Hematopoietic multipotent progenitor cell treated with erythropoietin and hydrocortisone succinate and interleukin-3 and kit ligand, for 8 days (in vitro differentiated cells): ENCODE results near the gene PDE4B.
"Not testable (repeated sequence)": the region's sequence is repeated elsewhere in the genome, so short reads cannot be mapped to it uniquely, and the experiment has no call there.

Experiments used
- DNase-seq: peaks from one replicate; pipeline ENCODE4 v3.0.0-alpha.2; 2015

Gene PDE4B

GRCh38 chr1:65817891-65818290, 25.2 kb downstream of the PDE4B start:
- no peak for DNase-seq

- no peak for DNase-seq
Measured at GRCh38 chr1:65818966-65819365, 26.3 kb downstream of the PDE4B start.

- DNase-seq, result no peak
Measured at GRCh38 chr1:65820983-65821382, 28.3 kb downstream of the PDE4B start.

- DNase-seq, result no peak
Measured at GRCh38 chr1:65821386-65821785, 28.7 kb downstream of the PDE4B start.

- DNase-seq, result no peak
Measured at GRCh38 chr1:65824103-65824502, 31.4 kb downstream of the PDE4B start.

- no peak for DNase-seq
Measured at GRCh38 chr1:65825741-65826140, 33.0 kb downstream of the PDE4B start.

GRCh38 chr1:65826782-65827181, 34.1 kb downstream of the PDE4B start:
- no peak for DNase-seq

- no peak for DNase-seq
Measured at GRCh38 chr1:65827346-65827745, 34.7 kb downstream of the PDE4B start.

- DNase-seq, result no peak
Measured at GRCh38 chr1:65830306-65830705, 37.6 kb downstream of the PDE4B start.

- no peak for DNase-seq
Measured at GRCh38 chr1:65832296-65832695, 39.6 kb downstream of the PDE4B start.

GRCh38 chr1:65836686-65837085, 44.0 kb downstream of the PDE4B start:
- DNase-seq, result no peak

GRCh38 chr1:65840683-65841082, 48.0 kb downstream of the PDE4B start:
- DNase-seq, result no peak

- DNase-seq, result no peak
Measured at GRCh38 chr1:65844296-65844695, 51.6 kb downstream of the PDE4B start.

- no peak for DNase-seq
Measured at GRCh38 chr1:65844821-65845534, 52.3 kb downstream of the PDE4B start.

GRCh38 chr1:65845535-65846060, 52.9 kb downstream of the PDE4B start:
- no peak for DNase-seq

GRCh38 chr1:65846866-65847265, 54.2 kb downstream of the PDE4B start:
- DNase-seq, result no peak

GRCh38 chr1:65850281-65850680, 57.6 kb downstream of the PDE4B start:
- DNase-seq, result no peak

GRCh38 chr1:65856591-65856990, 63.9 kb downstream of the PDE4B start:
- not testable (repeated sequence) for DNase-seq

GRCh38 chr1:65866439-65866838, 73.7 kb downstream of the PDE4B start:
- no peak for DNase-seq

- no peak for DNase-seq
Measured at GRCh38 chr1:65872301-65872700, 79.6 kb downstream of the PDE4B start.

GRCh38 chr1:65878342-65878741, 85.6 kb downstream of the PDE4B start:
- DNase-seq, result not testable (repeated sequence)

GRCh38 chr1:65880611-65881010, 87.9 kb downstream of the PDE4B start:
- no peak for DNase-seq

- no peak for DNase-seq
Measured at GRCh38 chr1:65881067-65881594, 88.4 kb downstream of the PDE4B start.

GRCh38 chr1:65882076-65882475, 89.4 kb downstream of the PDE4B start:
- no peak for DNase-seq

GRCh38 chr1:65889441-65889840, 96.7 kb downstream of the PDE4B start:
- DNase-seq, result no peak
